HG03196 (cell line): ENCODE results near the gene AFTPH.

Experiments used
- ATAC-seq: cut with Tn5 transposase; IDR thresholded peaks from one replicate; pipeline ENCODE4 v1.9.1; 2021; ENCODE audit not compliant: unreplicated experiment

The AFTPH gene

GRCh38 chr2:64537991-64538390 lies 13.9 kb downstream of the AFTPH start:
- no peak for ATAC-seq

GRCh38 chr2:64538764-64539433 lies 14.8 kb downstream of the AFTPH start:
- peak; percentile 23 for ATAC-seq

GRCh38 chr2:64540615-64541014 lies 16.5 kb downstream of the AFTPH start:
- ATAC-seq: no peak

GRCh38 chr2:64541547-64541946 lies 17.4 kb downstream of the AFTPH start:
- ATAC-seq: no peak

GRCh38 chr2:64542071-64543007 lies 18.2 kb downstream of the AFTPH start:
- ATAC-seq: no peak

GRCh38 chr2:64543008-64543697 lies 19.0 kb downstream of the AFTPH start:
- no peak for ATAC-seq

GRCh38 chr2:64548761-64549160 lies 24.6 kb downstream of the AFTPH start:
- ATAC-seq: no peak

- ATAC-seq: no peak
These were observed 25.9 kb downstream of the AFTPH start for GRCh38 chr2:64550042-64550441.

- no peak for ATAC-seq
These were observed 27.7 kb downstream of the AFTPH start for GRCh38 chr2:64551851-64552250.

GRCh38 chr2:64554117-64554516 lies 30.0 kb downstream of the AFTPH start:
- ATAC-seq: no peak

GRCh38 chr2:64558445-64559081 lies 34.4 kb downstream of the AFTPH start:
- ATAC-seq: no peak

- no peak for ATAC-seq
These were observed 38.1 kb downstream of the AFTPH start for GRCh38 chr2:64562148-64562784.

GRCh38 chr2:64563436-64563938 lies 39.4 kb downstream of the AFTPH start:
- no peak for ATAC-seq

- ATAC-seq: no peak
These were observed 42.0 kb downstream of the AFTPH start for GRCh38 chr2:64565949-64566710.

GRCh38 chr2:64567473-64567872 lies 43.3 kb downstream of the AFTPH start:
- ATAC-seq: no peak

GRCh38 chr2:64568836-64569235 lies 44.7 kb downstream of the AFTPH start:
- ATAC-seq: no peak

GRCh38 chr2:64574871-64575270 lies 50.7 kb downstream of the AFTPH start:
- no peak for ATAC-seq

GRCh38 chr2:64581018-64581417 lies 56.9 kb downstream of the AFTPH start:
- no peak for ATAC-seq

GRCh38 chr2:64581777-64582539 lies 57.8 kb downstream of the AFTPH start:
- no peak for ATAC-seq
